Small intestine (tissue), 7 donors: ENCODE measurements around the gene KDM5B. TPM values are rescaled to one million over a fixed set of nuclear protein-coding genes. Genes with fewer than 3 reads are reported as not detected.

ENCODE experiments used
- DNase-seq, 2 donors: peaks; one replicate each; pipeline versions ENCODE4 v3.0.0 to v3.0.0-alpha.2; 2013
- FAIRE-seq: peaks from 2 replicates; lab custom pipeline; 2012; peaks lifted over from hg19 to GRCh38; lab: Jason Lieb, UNC
- H3K27ac ChIP-seq, 3 donors: one replicate each; pipeline ENCODE4 v1.5.1; 2013; ENCODE audit warnings: low read length in 2 of 3, mild to moderate bottlenecking in 2 of 3, control low read depth in 1 of 3, inconsistent platforms in 1 of 3, low read depth in 1 of 3, moderate library complexity in 1 of 3
- H3K27me3 ChIP-seq, 3 donors: one replicate each; pipeline ENCODE4 v1.6.1; 2013; ENCODE audit warnings: low read length in 3 of 3, inconsistent platforms in 1 of 3; ENCODE audit not compliant: control insufficient read depth in 3 of 3, insufficient read depth in 3 of 3
- H3K36me3 ChIP-seq, 3 donors: one replicate each; pipeline ENCODE4 v1.6.1; 2013; ENCODE audit warnings: low read length in 3 of 3, inconsistent platforms in 1 of 3, low read depth in 1 of 3, mild to moderate bottlenecking in 1 of 3, moderate library complexity in 1 of 3; ENCODE audit not compliant: control insufficient read depth in 3 of 3, insufficient read depth in 2 of 3
- H3K4me1 ChIP-seq, 3 donors: one replicate each; pipeline ENCODE4 v1.6.1; 2013; ENCODE audit warnings: low read length in 2 of 3, inconsistent platforms in 1 of 3, low read depth in 1 of 3, mild to moderate bottlenecking in 1 of 3, moderate library complexity in 1 of 3; ENCODE audit not compliant: control insufficient read depth in 3 of 3, insufficient read depth in 2 of 3
- H3K4me3 ChIP-seq, 3 donors: one replicate each; pipeline ENCODE4 v1.5.1; 2013; ENCODE audit warnings: low read length in 3 of 3, control low read depth in 1 of 3, inconsistent platforms in 1 of 3, low read depth in 1 of 3, mild to moderate bottlenecking in 1 of 3, moderate library complexity in 1 of 3
- H3K9me3 ChIP-seq, 2 donors: one replicate each; pipeline ENCODE4 v1.6.1; 2013; ENCODE audit warnings: low read depth in 1 of 2, low read length in 1 of 2; ENCODE audit not compliant: control insufficient read depth in 2 of 2, insufficient read depth in 1 of 2
- WGBS, 3 donors: extraction: QIAGEN DNeasy Blood & Tissue Kit; methylation state at CpG; one replicate each; pipeline ENCODE4 v1.1.7; 2013; 5-methylcytosine and 5-hydroxymethylcytosine counted together
- polyA plus RNA-seq, 4 donors: library from polyadenylated mRNA; stranded (reverse) in 3 of 4; unstranded in 1 of 4; fragments of 200-250 nt in 3 of 4; fragments of 120-200 nt in 1 of 4; gene quantifications; one replicate each; pipeline versions ENCODE4 v1.2.1 to v1.2.3, GENCODE V29; 2013
- donor health status: healthy with polysubstance abuse.
- donor health status: control.
- donor health status: control.
- donor health status: Bipolar disorder and iron deficiency.
- donor health status: healthy.

Gene KDM5B
- polyA plus RNA-seq, 4 donors = 5.7 to 39.5 (median 9.1) TPM

GRCh38 chr1:202689082-202689481, 119.1 kb downstream of the KDM5B start:
- 36 to 77% (median 72%) methylated on average over 3 of the region's 3 CpGs for WGBS, 3 donors
- Histone ChIP-seq H3K27me3 (peaks cover 0 to 18% (median 11%) of the 10 kb centered on the region in 3 donors), H3K4me3 (no peak overlapping the region), H3K36me3 (no peaks in the 10 kb centered on the region), H3K9me3 (no peaks in the 10 kb centered on the region), H3K27ac (no peak overlapping the region), H3K4me1 (no peaks in the 10 kb centered on the region)
- no peak for DNase-seq
- FAIRE-seq = no peak

- Histone ChIP-seq H3K36me3 (no peaks in the 10 kb centered on the region), H3K27me3 (peaks cover 0 to 18% (median 11%) of the 10 kb centered on the region in 3 donors), H3K4me3 (no peak overlapping the region), H3K4me1 (no peaks in the 10 kb centered on the region), H3K27ac (no peak overlapping the region), H3K9me3 (no peaks in the 10 kb centered on the region)
- FAIRE-seq (no peak), DNase-seq (no peak)
- WGBS, 3 donors = 59 to 76% (median 65%) methylated on average over 7 of the region's 7 CpGs
Observed at GRCh38 chr1:202688401-202688800, 119.8 kb downstream of the KDM5B start.

- FAIRE-seq = no peak
- Histone ChIP-seq H3K27ac (no peak overlapping the region), H3K36me3 (no peaks in the 10 kb centered on the region), H3K9me3 (no peaks in the 10 kb centered on the region), H3K4me1 (no peaks in the 10 kb centered on the region), H3K4me3 (no peak overlapping the region), H3K27me3 (peaks cover 0 to 18% (median 11%) of the 10 kb centered on the region in 3 donors)
- WGBS, 3 donors = 73 to 83% (median 78%) methylated on average over 3 of the region's 3 CpGs
- no peak for DNase-seq
Observed at GRCh38 chr1:202687798-202688197, 120.4 kb downstream of the KDM5B start.

- 65 to 75% (median 70%) methylated on average over 11 of the region's 11 CpGs for WGBS, 3 donors
- H3K27ac ChIP-seq = no peak overlapping the region
- no peak for FAIRE-seq
- no peak overlapping the region for H3K4me3 ChIP-seq
- H3K36me3 ChIP-seq = no peaks in the 10 kb centered on the region
- H3K27me3 ChIP-seq = peaks cover 0 to 18% (median 14%) of the 10 kb centered on the region in 3 donors
- DNase-seq = no peak
- H3K4me1 ChIP-seq = no peaks in the 10 kb centered on the region
- H3K9me3 ChIP-seq = no peaks in the 10 kb centered on the region
Observed at GRCh38 chr1:202687370-202687769, 120.9 kb downstream of the KDM5B start.

GRCh38 chr1:202685641-202686040, 122.6 kb downstream of the KDM5B start:
- DNase-seq (no peak), FAIRE-seq (no peak)
- H3K4me3 ChIP-seq = no peak overlapping the region
- no peak overlapping the region for H3K27ac ChIP-seq
- no peaks in the 10 kb centered on the region for H3K36me3 ChIP-seq
- peaks cover 0 to 25% (median 14%) of the 10 kb centered on the region in 3 donors for H3K27me3 ChIP-seq
- H3K9me3 ChIP-seq = no peaks in the 10 kb centered on the region
- WGBS, 3 donors = 70 to 82% (median 82%) methylated on average over 6 of the region's 6 CpGs
- H3K4me1 ChIP-seq = no peaks in the 10 kb centered on the region

GRCh38 chr1:202684716-202685115, 123.5 kb downstream of the KDM5B start:
- Histone ChIP-seq H3K4me3 (no peak overlapping the region), H3K4me1 (no peaks in the 10 kb centered on the region), H3K27ac (no peak overlapping the region), H3K36me3 (no peaks in the 10 kb centered on the region), H3K27me3 (peaks cover 0 to 24% (median 14%) of the 10 kb centered on the region in 3 donors), H3K9me3 (no peaks in the 10 kb centered on the region)
- FAIRE-seq (no peak), DNase-seq (no peak)
- WGBS, 3 donors = 39 to 55% (median 50%) methylated on average over 2 of the region's 2 CpGs

- 79 to 91% (median 82%) methylated on average over 4 of the region's 4 CpGs for whole genome bisulfite sequencing, 3 donors
- no peaks in the 10 kb centered on the region for H3K4me1 ChIP-seq
- H3K4me3 ChIP-seq = no peak overlapping the region
- no peaks in the 10 kb centered on the region for H3K36me3 ChIP-seq
- no peak overlapping the region for H3K27ac ChIP-seq
- DNase-seq (no peak), FAIRE-seq (no peak)
- H3K27me3 ChIP-seq = peaks cover 0 to 32% (median 7%) of the 10 kb centered on the region in 3 donors
- no peaks in the 10 kb centered on the region for H3K9me3 ChIP-seq
Observed at GRCh38 chr1:202683029-202683428, 125.2 kb downstream of the KDM5B start.

- peaks cover 0 to under 1% of the 10 kb centered on the region in 2 donors for H3K9me3 ChIP-seq
- no peaks in the 10 kb centered on the region for H3K36me3 ChIP-seq
- no peak overlapping the region for H3K4me3 ChIP-seq
- DNase-seq (no peak), FAIRE-seq (no peak)
- H3K27me3 ChIP-seq = peaks cover 0 to 31% (median 6%) of the 10 kb centered on the region in 3 donors
- H3K27ac ChIP-seq = no peak overlapping the region
- H3K4me1 ChIP-seq = no peaks in the 10 kb centered on the region
- WGBS, 3 donors = 87 to 92% (median 91%) methylated on average over 9 of the region's 9 CpGs
Observed at GRCh38 chr1:202682477-202682876, 125.7 kb downstream of the KDM5B start.
